ENCODE data around the gene FAM81A.

DNA sequence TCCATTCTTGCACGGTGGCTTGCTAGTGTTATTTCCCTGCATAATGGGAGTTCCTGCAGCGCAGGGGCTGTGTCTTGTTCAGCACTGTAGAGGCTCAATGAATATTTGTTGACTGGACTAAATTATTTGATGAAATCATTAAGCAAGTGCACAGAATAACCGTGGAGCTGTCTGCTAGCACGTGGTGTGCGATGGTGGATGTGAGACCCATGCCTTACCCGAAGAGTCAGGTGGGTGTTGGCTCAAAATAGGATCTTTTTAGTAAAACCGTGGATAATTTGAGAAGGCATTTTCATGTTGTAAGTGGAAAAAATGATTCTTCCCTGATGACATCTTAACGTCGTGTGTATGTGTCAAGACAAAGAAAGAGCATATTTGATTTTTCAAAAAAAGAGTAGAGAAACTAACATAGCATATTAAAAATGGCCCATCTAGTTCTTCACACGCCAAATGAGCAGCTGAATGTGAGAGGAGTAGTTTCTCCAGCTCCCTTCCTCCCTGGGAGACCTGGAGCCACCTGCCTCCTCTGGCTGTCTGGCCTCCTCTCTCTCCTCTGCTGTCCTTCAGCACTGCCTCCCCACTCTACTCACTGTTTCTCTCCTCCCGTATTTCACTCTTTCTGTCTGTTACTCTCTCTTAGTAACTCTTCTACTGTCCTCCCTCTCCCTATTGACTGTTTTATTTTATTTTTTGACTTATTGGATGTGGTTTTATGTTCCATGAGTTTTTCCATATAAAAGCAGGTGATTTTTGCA, 6.3 kb downstream of the FAM81A start:
- TF ChIP-seq, protein P1, sequence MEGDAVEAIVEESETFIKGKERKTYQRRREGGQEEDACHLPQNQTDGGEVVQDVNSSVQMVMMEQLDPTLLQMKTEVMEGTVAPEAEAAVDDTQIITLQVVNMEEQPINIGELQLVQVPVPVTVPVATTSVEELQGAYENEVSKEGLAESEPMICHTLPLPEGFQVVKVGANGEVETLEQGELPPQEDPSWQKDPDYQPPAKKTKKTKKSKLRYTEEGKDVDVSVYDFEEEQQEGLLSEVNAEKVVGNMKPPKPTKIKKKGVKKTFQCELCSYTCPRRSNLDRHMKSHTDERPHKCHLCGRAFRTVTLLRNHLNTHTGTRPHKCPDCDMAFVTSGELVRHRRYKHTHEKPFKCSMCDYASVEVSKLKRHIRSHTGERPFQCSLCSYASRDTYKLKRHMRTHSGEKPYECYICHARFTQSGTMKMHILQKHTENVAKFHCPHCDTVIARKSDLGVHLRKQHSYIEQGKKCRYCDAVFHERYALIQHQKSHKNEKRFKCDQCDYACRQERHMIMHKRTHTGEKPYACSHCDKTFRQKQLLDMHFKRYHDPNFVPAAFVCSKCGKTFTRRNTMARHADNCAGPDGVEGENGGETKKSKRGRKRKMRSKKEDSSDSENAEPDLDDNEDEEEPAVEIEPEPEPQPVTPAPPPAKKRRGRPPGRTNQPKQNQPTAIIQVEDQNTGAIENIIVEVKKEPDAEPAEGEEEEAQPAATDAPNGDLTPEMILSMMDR (conservative IDR thresholded peaks at IDR 0.05 in 1 of 2, IDR thresholded peaks at IDR 0.05 in 1 of 2; ENCODE audit: low read depth in 1 of 2, low read length in 2 of 2), result no peak
- no peak for TF ChIP-seq EZH2 (IDR thresholded peaks at IDR 0.05; ENCODE audit: low read length, missing control alignments)
